DND-41 (cell line): ENCODE results near the gene FGF12.

Experiments used
- ATAC-seq: fragments of 200-7000 bp; cut with Tn5 transposase; 3 replicates; pipeline ENCODE4 v1.9.1; 2021; ENCODE audit warnings: low read depth; ENCODE audit not compliant: insufficient read depth
- DNase-seq: peaks from one replicate; pipeline ENCODE4 v3.0.0-alpha.2; 2020
- H2AFZ ChIP-seq: 2 replicates; pipeline ENCODE4 v1.6.0; 2012; ENCODE audit warnings: low read depth, low read length
- H3K27ac ChIP-seq: 2 replicates; pipeline ENCODE4 v1.5.1; 2012; ENCODE audit warnings: low read length, inconsistent platforms
- H3K27me3 ChIP-seq: fragments of 200-600 bp; sonication (generic); 2 replicates; pipeline ENCODE4 v1.6.0; 2012; ENCODE audit warnings: low read length, mild to moderate bottlenecking, inconsistent platforms; ENCODE audit not compliant: insufficient read depth, poor library complexity
- H3K36me3 ChIP-seq: 2 replicates; pipeline ENCODE4 v1.5.1; 2012; ENCODE audit warnings: low read length, inconsistent platforms; ENCODE audit not compliant: insufficient read depth
- H3K4me1 ChIP-seq: 2 replicates; pipeline ENCODE4 v1.5.1; 2012; ENCODE audit warnings: mild to moderate bottlenecking, low read length; ENCODE audit not compliant: insufficient read depth
- H3K4me2 ChIP-seq: 2 replicates; pipeline ENCODE4 v1.6.0; 2012; ENCODE audit warnings: mild to moderate bottlenecking, moderate library complexity, low read length, inconsistent platforms; ENCODE audit not compliant: insufficient read depth
- H3K4me3 ChIP-seq, 2 experiments: fragments of 200-600 bp in 1 of 2; shearing (Covaris generic) in 1 of 2; 2 replicates each; pipeline ENCODE4 v1.5.1; 2012 to 2016; ENCODE audit warnings: inconsistent platforms in 2 of 2, low read length in 2 of 2, mild to moderate bottlenecking in 2 of 2, low read depth in 1 of 2, moderate library complexity in 1 of 2
- H3K79me2 ChIP-seq: 2 replicates; pipeline ENCODE4 v1.6.0; 2012; ENCODE audit warnings: low read length, inconsistent platforms; ENCODE audit not compliant: insufficient read depth
- H3K9ac ChIP-seq: 2 replicates; pipeline ENCODE4 v1.6.0; 2012; ENCODE audit warnings: low read depth, mild to moderate bottlenecking, inconsistent platforms, low read length, moderate library complexity
- H3K9me3 ChIP-seq: 2 replicates; pipeline ENCODE4 v1.5.1; 2012; ENCODE audit warnings: low read length, moderate library complexity, mild to moderate bottlenecking, inconsistent platforms; ENCODE audit not compliant: insufficient read depth, severe bottlenecking
- H4K20me1 ChIP-seq: 2 replicates; pipeline ENCODE4 v1.6.0; 2012; ENCODE audit warnings: low read length; ENCODE audit not compliant: insufficient read depth
- CTCF ChIP-seq: IDR thresholded peaks from 2 replicates; pipeline ENCODE4 v1.5.1; 2012; ENCODE audit warnings: borderline replicate concordance, low read length, moderate library complexity, mild to moderate bottlenecking; ENCODE audit not compliant: poor library complexity, severe bottlenecking; ENCODE audit errors: extremely low read depth
- EZH2 ChIP-seq: IDR thresholded peaks from 3 replicates; pipeline ENCODE4 v1.6.1; 2012; ENCODE audit warnings: borderline replicate concordance, low read depth, mild to moderate bottlenecking, moderate library complexity, low read length, inconsistent platforms; ENCODE audit not compliant: severe bottlenecking

The FGF12 gene

GRCh38 chr3:192373586-192373985, 353.8 kb downstream of the FGF12 start:
- no peaks in the 10 kb centered on the region for H3K9me3 ChIP-seq
- H3K36me3 ChIP-seq: no peaks in the 10 kb centered on the region
- H3K4me2 ChIP-seq: no peak overlapping the region
- H4K20me1 ChIP-seq: no peaks in the 10 kb centered on the region
- DNase-seq (no peak), ATAC-seq (no peak)
- no peak overlapping the region for H3K4me3 ChIP-seq
- no peak overlapping the region for H3K27ac ChIP-seq
- TF ChIP-seq EZH2: no peak
- no peak for TF ChIP-seq CTCF
- no peaks in the 10 kb centered on the region for H3K79me2 ChIP-seq
- H2AFZ ChIP-seq: no peak overlapping the region
- no peaks in the 10 kb centered on the region for H3K4me1 ChIP-seq
- no peaks in the 10 kb centered on the region for H3K27me3 ChIP-seq
- H3K9ac ChIP-seq: no peak overlapping the region

GRCh38 chr3:192373032-192373431, 354.3 kb downstream of the FGF12 start:
- Histone ChIP-seq H3K9me3 (no peaks in the 10 kb centered on the region), H4K20me1 (no peaks in the 10 kb centered on the region), H3K4me2 (no peak overlapping the region), H3K27ac (no peak overlapping the region), H3K79me2 (no peaks in the 10 kb centered on the region), H3K4me3 (no peak overlapping the region), H3K4me1 (no peaks in the 10 kb centered on the region), H3K27me3 (no peaks in the 10 kb centered on the region), H2AFZ (no peak overlapping the region), H3K9ac (no peak overlapping the region), H3K36me3 (no peaks in the 10 kb centered on the region)
- DNase-seq: no peak
- TF ChIP-seq EZH2: no peak
- TF ChIP-seq CTCF: no peak
- ATAC-seq: no peak

DNA sequence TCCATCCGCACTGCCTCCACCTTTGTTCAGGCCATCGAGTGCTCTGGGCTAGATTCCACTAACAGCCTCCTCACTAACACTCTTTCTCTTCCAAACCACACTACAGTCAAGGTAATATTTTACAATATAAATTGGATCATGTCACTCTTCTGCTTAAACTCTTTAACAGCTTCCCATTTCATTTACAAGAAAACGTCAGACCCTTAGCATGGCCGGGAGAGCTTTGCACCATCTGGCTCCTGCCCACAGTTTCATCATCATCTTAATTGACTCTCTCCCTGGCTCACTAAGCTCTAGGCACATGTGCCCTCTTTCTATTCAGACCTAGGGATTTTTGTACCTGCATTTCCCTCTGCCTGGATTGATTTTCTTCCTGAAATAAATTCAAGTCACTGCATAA, 354.7 kb downstream of the FGF12 start:
- DNase-seq: no peak

More for the DNA sequence above, 354.7 kb downstream of the FGF12 start:
- Histone ChIP-seq H3K79me2 (no peaks in the 10 kb centered on the region), H4K20me1 (no peaks in the 10 kb centered on the region), H3K9me3 (no peaks in the 10 kb centered on the region), H3K27ac (no peak overlapping the region), H3K27me3 (no peaks in the 10 kb centered on the region), H2AFZ (no peak overlapping the region), H3K4me1 (no peaks in the 10 kb centered on the region), H3K9ac (no peak overlapping the region), H3K36me3 (no peaks in the 10 kb centered on the region), H3K4me2 (no peak overlapping the region), H3K4me3 (no peak overlapping the region)
- no peak for TF ChIP-seq CTCF
- TF ChIP-seq EZH2: no peak
- no peak for ATAC-seq
